Stimulated activated CD4-positive, alpha-beta T cell treated with anti-CD3 and anti-CD28 coated beads, TNF-alpha, amount 100 ng/mL, for 4 hours (primary cell): ENCODE measurements around the gene MYO16.
"Not testable (repeated sequence)": the region's sequence is repeated elsewhere in the genome, so short reads cannot be mapped to it uniquely, and the experiment has no call there.

ENCODE experiments used
- DNase-seq, 3 experiments: peaks; one replicate each; pipeline ENCODE4 v3.0.0-alpha.2; 2020; ENCODE audit warnings: low read depth in 3 of 3

Gene MYO16

GRCh38 chr13:108895220-108895704 is 265.9 kb downstream of the MYO16 start:
- DNase-seq: no peak

GRCh38 chr13:108897955-108898354 is 268.5 kb downstream of the MYO16 start:
- DNase-seq: no peak

GRCh38 chr13:108902405-108903155 is 273.2 kb downstream of the MYO16 start:
- no peak for DNase-seq

- DNase-seq: no peak
Measured at GRCh38 chr13:108903613-108904012, 274.2 kb downstream of the MYO16 start.

GRCh38 chr13:108911807-108912206 is 282.4 kb downstream of the MYO16 start:
- no peak for DNase-seq

GRCh38 chr13:108913731-108914130 is 284.3 kb downstream of the MYO16 start:
- not testable (repeated sequence) for DNase-seq

- no peak for DNase-seq
Measured at GRCh38 chr13:108915095-108915633, 285.8 kb downstream of the MYO16 start.

GRCh38 chr13:108915634-108916512 is 286.5 kb downstream of the MYO16 start:
- peak; percentile 40 to 67 (median 64) for DNase-seq

GRCh38 chr13:108917581-108917980 is 288.2 kb downstream of the MYO16 start:
- no peak for DNase-seq

GRCh38 chr13:108919036-108919907 is 289.9 kb downstream of the MYO16 start:
- no peak for DNase-seq

- no peak for DNase-seq
Measured at GRCh38 chr13:108920137-108920536, 290.7 kb downstream of the MYO16 start.

GRCh38 chr13:108921238-108921637 is 291.8 kb downstream of the MYO16 start:
- DNase-seq: no peak

- DNase-seq: no peak
Measured at GRCh38 chr13:108922108-108922507, 292.7 kb downstream of the MYO16 start.

GRCh38 chr13:108923386-108924047 is 294.1 kb downstream of the MYO16 start:
- DNase-seq: no peak

- DNase-seq: no peak
Measured at GRCh38 chr13:108924134-108924533, 294.7 kb downstream of the MYO16 start.

- no peak for DNase-seq
Measured at GRCh38 chr13:108924541-108924940, 295.1 kb downstream of the MYO16 start.

GRCh38 chr13:108925070-108925469 is 295.7 kb downstream of the MYO16 start:
- no peak for DNase-seq

GRCh38 chr13:108926862-108927261 is 297.5 kb downstream of the MYO16 start:
- no peak for DNase-seq

- no peak for DNase-seq
Measured at GRCh38 chr13:108927615-108928014, 298.2 kb downstream of the MYO16 start.

- DNase-seq: no peak
Measured at GRCh38 chr13:108929532-108930206, 300.3 kb downstream of the MYO16 start.
